T-helper 1 cell (primary cell): Measurements from ENCODE around the gene ALDH1L1.

Experiments
- DNase-seq, 5 donors: peaks; one replicate each; pipeline ENCODE4 v3.0.0-alpha.2; 2012 to 2020

Gene ALDH1L1

GRCh38 chr3:126118591-126118990 is 61.8 kb downstream of the ALDH1L1 start:
- no peak for DNase-seq

- no peak for DNase-seq
Measured at GRCh38 chr3:126117786-126118185, 62.6 kb downstream of the ALDH1L1 start.

GRCh38 chr3:126117212-126117611 is 63.2 kb downstream of the ALDH1L1 start:
- no peak for DNase-seq

- DNase-seq: no peak
Measured at GRCh38 chr3:126116526-126116925, 63.9 kb downstream of the ALDH1L1 start.

- DNase-seq: no peak
Measured at GRCh38 chr3:126114443-126115386, 65.7 kb downstream of the ALDH1L1 start.

GRCh38 chr3:126113733-126114442 is 66.5 kb downstream of the ALDH1L1 start:
- no peak for DNase-seq

- DNase-seq: no peak
Measured at GRCh38 chr3:126113238-126113555, 67.2 kb downstream of the ALDH1L1 start.

GRCh38 chr3:126112531-126113237 is 67.7 kb downstream of the ALDH1L1 start:
- no peak for DNase-seq

GRCh38 chr3:126111566-126112475 is 68.6 kb downstream of the ALDH1L1 start:
- DNase-seq: no peak

GRCh38 chr3:126111126-126111551 is 69.2 kb downstream of the ALDH1L1 start:
- no peak for DNase-seq

GRCh38 chr3:126110431-126111125 is 69.8 kb downstream of the ALDH1L1 start:
- no peak for DNase-seq

GRCh38 chr3:126109880-126110235 is 70.5 kb downstream of the ALDH1L1 start:
- no peak for DNase-seq

GRCh38 chr3:126109146-126109879 is 71.1 kb downstream of the ALDH1L1 start:
- no peak for DNase-seq

- DNase-seq: no peak
Measured at GRCh38 chr3:126108676-126109050, 71.7 kb downstream of the ALDH1L1 start.

- no peak for DNase-seq
Measured at GRCh38 chr3:126107957-126108675, 72.3 kb downstream of the ALDH1L1 start.

GRCh38 chr3:126107203-126107939 is 73.0 kb downstream of the ALDH1L1 start:
- no peak for DNase-seq

- no peak for DNase-seq
Measured at GRCh38 chr3:126106336-126107202, 73.8 kb downstream of the ALDH1L1 start.

GRCh38 chr3:126105691-126106187 is 74.6 kb downstream of the ALDH1L1 start:
- DNase-seq: no peak
